Upper lobe of right lung (tissue), 1 donor: ENCODE measurements around the gene TNS1. TPM values are rescaled to one million over a fixed set of nuclear protein-coding genes. Genes with fewer than 3 reads are reported as not detected.
A peak's percentile ranks its signal among the peaks of the same experiment; 100 is the strongest.

Experiments used
- ATAC-seq: fragments of 200-7000 bp; cut with Tn5 transposase; one replicate; pipeline ENCODE4 v1.9.1; 2020; ENCODE audit warnings: mild to moderate bottlenecking, moderate library complexity
- DNase-seq: peaks from one replicate; pipeline ENCODE4 v3.0.0-alpha.2; 2020
- H3K27ac ChIP-seq: fragments of 200-600 bp; one replicate; pipeline ENCODE4 v1.8.0; 2022
- H3K27me3 ChIP-seq: fragments of 200-600 bp; one replicate; pipeline ENCODE4 v1.8.0; 2022; ENCODE audit warnings: mild to moderate bottlenecking
- H3K36me3 ChIP-seq: fragments of 200-600 bp; one replicate; pipeline ENCODE4 v1.8.0; 2022
- H3K4me1 ChIP-seq: fragments of 200-600 bp; one replicate; pipeline ENCODE4 v1.8.0; 2022
- H3K4me3 ChIP-seq: fragments of 200-600 bp; one replicate; pipeline ENCODE4 v1.8.0; 2022; ENCODE audit warnings: mild to moderate bottlenecking
- H3K9me3 ChIP-seq: fragments of 200-600 bp; one replicate; pipeline ENCODE4 v1.8.0; 2022
- CTCF ChIP-seq: fragments of 200-600 bp; IDR thresholded peaks from one replicate; pipeline ENCODE4 v1.8.0; 2022; ENCODE audit warnings: antibody characterized with exemption
- intact Hi-C: fragments of 100-400 bp; cut with DNase I; formaldehyde crosslinking; loops from one replicate; pipeline ENCODE4 v1.11.0; 2022
- total RNA-seq: library from RNA; stranded (reverse); fragmentation: NEBNext Ultra II Directional; extraction: Animal tissue kit (Norgen Biotek cat#: 25700); gene quantifications from one replicate; pipeline ENCODE4 v1.2.1, GENCODE V29; 2021
- donor health status: DM: no; HTN: yes; CAD: no; lungs with severe emphysema.

TNS1 gene
- total RNA-seq, 1 donor from 2014 or later = 669 TPM

- ATAC-seq (no peak), DNase-seq (peak; percentile 52)
- no peaks in the 10 kb centered on the region for H3K9me3 ChIP-seq
- peak overlapping the region; percentile 71 for H3K27ac ChIP-seq
- H3K4me1 ChIP-seq = peaks cover 25% of the 10 kb centered on the region
- no peaks in the 10 kb centered on the region for H3K36me3 ChIP-seq
- intact Hi-C loops = loop anchor here (5.0 to 10.0 kb wide), 2 partner anchors 55 to 202 kb away; no protein-coding TSS in a partner anchor
- H3K4me3 ChIP-seq = no peak overlapping the region
- no peak for TF ChIP-seq CTCF
- H3K27me3 ChIP-seq = no peaks in the 10 kb centered on the region
Measured at GRCh38 chr2:217989221-217989948, 13.4 kb downstream of the TNS1 start.

GRCh38 chr2:217988840-217989204 is 14.0 kb downstream of the TNS1 start:
- Histone ChIP-seq H3K36me3 (no peaks in the 10 kb centered on the region), H3K9me3 (no peaks in the 10 kb centered on the region), H3K27me3 (no peaks in the 10 kb centered on the region), H3K27ac (peak overlapping the region; percentile 71), H3K4me1 (peaks cover 27% of the 10 kb centered on the region), H3K4me3 (no peak overlapping the region)
- TF ChIP-seq CTCF = peak; percentile 3
- peak; percentile 47 for ATAC-seq
- intact Hi-C loops = loop anchor here (5.0 to 10.0 kb wide), 2 partner anchors 54 to 202 kb away; no protein-coding TSS in a partner anchor
- peak; percentile 63 for DNase-seq

GRCh38 chr2:217988014-217988839 is 14.6 kb downstream of the TNS1 start:
- Histone ChIP-seq H3K9me3 (no peaks in the 10 kb centered on the region), H3K4me3 (no peak overlapping the region), H3K27me3 (no peaks in the 10 kb centered on the region), H3K36me3 (no peaks in the 10 kb centered on the region), H3K27ac (peak overlapping the region; percentile 71), H3K4me1 (peaks cover 22% of the 10 kb centered on the region)
- ATAC-seq (peak; percentile 90), DNase-seq (peak; percentile 93)
- peak; percentile 86 for TF ChIP-seq CTCF
- intact Hi-C loops = loop anchor here (5.0 to 10.0 kb wide), 2 partner anchors 53 to 201 kb away; no protein-coding TSS in a partner anchor

- DNase-seq (peak; percentile 55), ATAC-seq (no peak)
- H3K27me3 ChIP-seq = no peaks in the 10 kb centered on the region
- H3K27ac ChIP-seq = peak overlapping the region; percentile 37
- no peaks in the 10 kb centered on the region for H3K36me3 ChIP-seq
- TF ChIP-seq CTCF = no peak
- H3K4me3 ChIP-seq = no peak overlapping the region
- peaks cover 22% of the 10 kb centered on the region for H3K4me1 ChIP-seq
- no peaks in the 10 kb centered on the region for H3K9me3 ChIP-seq
- intact Hi-C loops = loop anchor here (5.0 to 10.0 kb wide), 2 partner anchors 53 to 200 kb away; no protein-coding TSS in a partner anchor
Measured at GRCh38 chr2:217987391-217987790, 15.4 kb downstream of the TNS1 start.

GRCh38 chr2:217986256-217986961 is 16.4 kb downstream of the TNS1 start:
- ATAC-seq = no peak
- Histone ChIP-seq H3K4me3 (no peak overlapping the region), H3K27ac (no peak overlapping the region), H3K27me3 (no peaks in the 10 kb centered on the region), H3K9me3 (no peaks in the 10 kb centered on the region), H3K36me3 (no peaks in the 10 kb centered on the region), H3K4me1 (peaks cover 31% of the 10 kb centered on the region)
- no peak for TF ChIP-seq CTCF
- DNase-seq = peak; percentile 31
- intact Hi-C loops = loop anchor here (5.0 to 10.0 kb wide), 2 partner anchors 52 to 199 kb away; no protein-coding TSS in a partner anchor
